PFSK-1 (cell line): ENCODE results near the gene WRAP73.

Experiments
- FOXP2 ChIP-seq: optimal IDR thresholded peaks from 2 replicates; pipeline ENCODE3; 2011; ENCODE audit warnings: borderline replicate concordance, control low read depth, inconsistent platforms; ENCODE audit not compliant: insufficient read depth; ENCODE audit errors: extremely low read length, extremely low read depth
- POLR2AphosphoS5 ChIP-seq: IDR thresholded peaks from 2 replicates; pipeline ENCODE4 v1.6.1; 2012; ENCODE audit warnings: low read depth, mild to moderate bottlenecking, control low read depth, low read length, moderate library complexity
- REST ChIP-seq, 2 experiments: IDR thresholded peaks; 2 replicates each; pipeline versions ENCODE4 v1.6.1 to v1.8.0; 2011 to 2012; ENCODE audit warnings: low read depth in 2 of 2, low read length in 2 of 2, control low read depth in 1 of 2, inconsistent platforms in 1 of 2, mild to moderate bottlenecking in 1 of 2, moderate library complexity in 1 of 2; ENCODE audit not compliant: insufficient read depth in 1 of 2

DNA sequence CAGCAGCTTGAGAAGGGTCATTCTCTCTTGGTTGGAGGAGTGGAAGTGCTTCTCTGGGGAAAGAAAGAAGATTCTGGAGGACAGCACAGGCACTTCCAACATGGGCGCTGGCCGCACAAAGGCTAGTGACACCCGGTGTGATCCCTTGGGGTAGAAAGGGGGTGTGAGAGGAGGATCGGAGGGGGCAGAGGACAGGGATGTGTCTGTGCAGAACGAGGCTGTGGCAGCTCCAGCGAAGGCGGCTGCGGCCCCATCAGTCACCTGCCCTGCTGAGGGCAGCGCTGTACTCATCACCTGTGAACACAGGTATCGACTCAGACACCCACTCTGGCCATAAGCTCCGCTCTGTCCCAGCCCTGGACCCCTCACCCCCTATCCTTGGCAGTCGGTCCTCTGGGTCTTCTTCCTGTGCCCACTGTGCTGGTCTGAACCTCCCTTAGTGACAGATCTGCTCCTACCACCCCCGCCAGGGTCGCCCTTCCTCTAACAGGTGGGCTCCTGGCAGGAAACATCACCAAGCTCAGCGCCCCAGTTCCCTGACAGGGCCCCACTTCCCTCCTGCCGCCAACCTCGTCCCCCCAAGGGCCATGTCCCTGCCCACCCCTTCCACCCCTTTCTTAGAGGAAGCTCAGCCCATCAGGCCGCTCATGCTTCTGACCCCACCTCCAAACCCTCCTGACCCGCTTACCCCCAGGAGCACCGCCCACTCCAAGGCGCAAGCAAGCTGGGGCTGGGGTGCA lies 22.5 kb upstream of the WRAP73 start:
- TF ChIP-seq FOXP2 (no peak), REST (IDR thresholded peaks at IDR 0.05; ENCODE audit: insufficient read depth in 1 of 2, low read depth in 2 of 2, low read length in 2 of 2) (no peak), POLR2AphosphoS5 (no peak)
